ENCODE results near the gene DLX2. TPM values are rescaled to one million over a fixed set of nuclear protein-coding genes. Genes with fewer than 3 reads are reported as not detected.
"Not testable (repeated sequence)": the region's sequence is repeated elsewhere in the genome, so short reads cannot be mapped to it uniquely, and the experiment has no call there.

Gene DLX2
- total RNA-seq (ENCODE audit: unreplicated experiment): 0.28 TPM
- long read RNA-seq: 0 reads

- TF ChIP-seq, protein P1, sequence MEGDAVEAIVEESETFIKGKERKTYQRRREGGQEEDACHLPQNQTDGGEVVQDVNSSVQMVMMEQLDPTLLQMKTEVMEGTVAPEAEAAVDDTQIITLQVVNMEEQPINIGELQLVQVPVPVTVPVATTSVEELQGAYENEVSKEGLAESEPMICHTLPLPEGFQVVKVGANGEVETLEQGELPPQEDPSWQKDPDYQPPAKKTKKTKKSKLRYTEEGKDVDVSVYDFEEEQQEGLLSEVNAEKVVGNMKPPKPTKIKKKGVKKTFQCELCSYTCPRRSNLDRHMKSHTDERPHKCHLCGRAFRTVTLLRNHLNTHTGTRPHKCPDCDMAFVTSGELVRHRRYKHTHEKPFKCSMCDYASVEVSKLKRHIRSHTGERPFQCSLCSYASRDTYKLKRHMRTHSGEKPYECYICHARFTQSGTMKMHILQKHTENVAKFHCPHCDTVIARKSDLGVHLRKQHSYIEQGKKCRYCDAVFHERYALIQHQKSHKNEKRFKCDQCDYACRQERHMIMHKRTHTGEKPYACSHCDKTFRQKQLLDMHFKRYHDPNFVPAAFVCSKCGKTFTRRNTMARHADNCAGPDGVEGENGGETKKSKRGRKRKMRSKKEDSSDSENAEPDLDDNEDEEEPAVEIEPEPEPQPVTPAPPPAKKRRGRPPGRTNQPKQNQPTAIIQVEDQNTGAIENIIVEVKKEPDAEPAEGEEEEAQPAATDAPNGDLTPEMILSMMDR (IDR thresholded peaks at IDR 0.05; ENCODE audit: unreplicated experiment): no peak
- Mint-ChIP-seq H3K27ac (ENCODE audit: unreplicated experiment) (no peak within 1 kb of the TSS), H3K36me3 (ENCODE audit: low read depth, unreplicated experiment) (peaks cover 4% of the 10 kb centered on the region), H3K4me3 (ENCODE audit: unreplicated experiment) (peak within 1 kb of the TSS; percentile 87), H3K4me1 (ENCODE audit: unreplicated experiment) (peaks cover 21% of the 10 kb centered on the region), H3K27me3 (ENCODE audit: unreplicated experiment) (peaks cover 21% of the 10 kb centered on the region), H3K9me3 (ENCODE audit: unreplicated experiment) (no peaks in the 10 kb centered on the region)
- DNase-seq (ENCODE audit: low spot score): peak; percentile 82
Measured at GRCh38 chr2:172102391-172103359, at the start of gene DLX2. Gene DLX2 (minus strand): TSS chr2:172102900. CDS start chr2:172102538, 362 bp downstream.

- TF ChIP-seq, protein P1 (IDR thresholded peaks at IDR 0.05; ENCODE audit: unreplicated experiment): no peak
- H3K9me3 Mint-ChIP-seq (ENCODE audit: unreplicated experiment): no peaks in the 10 kb centered on the region
- no peak for DNase-seq (ENCODE audit: low spot score)
- H3K27ac Mint-ChIP-seq (ENCODE audit: unreplicated experiment): no peak overlapping the region
- no peaks in the 10 kb centered on the region for H3K27me3 Mint-ChIP-seq (ENCODE audit: unreplicated experiment)
- peaks cover 4% of the 10 kb centered on the region for H3K4me1 Mint-ChIP-seq (ENCODE audit: unreplicated experiment)
- H3K4me3 Mint-ChIP-seq (ENCODE audit: unreplicated experiment): no peak overlapping the region
- H3K36me3 Mint-ChIP-seq (ENCODE audit: low read depth, unreplicated experiment): no peaks in the 10 kb centered on the region
Measured at GRCh38 chr2:172147944-172148650, 45.4 kb upstream of the DLX2 start.

GRCh38 chr2:172143817-172144216 is 41.1 kb upstream of the DLX2 start:
- H3K27ac Mint-ChIP-seq (ENCODE audit: unreplicated experiment): no peak overlapping the region

DNA sequence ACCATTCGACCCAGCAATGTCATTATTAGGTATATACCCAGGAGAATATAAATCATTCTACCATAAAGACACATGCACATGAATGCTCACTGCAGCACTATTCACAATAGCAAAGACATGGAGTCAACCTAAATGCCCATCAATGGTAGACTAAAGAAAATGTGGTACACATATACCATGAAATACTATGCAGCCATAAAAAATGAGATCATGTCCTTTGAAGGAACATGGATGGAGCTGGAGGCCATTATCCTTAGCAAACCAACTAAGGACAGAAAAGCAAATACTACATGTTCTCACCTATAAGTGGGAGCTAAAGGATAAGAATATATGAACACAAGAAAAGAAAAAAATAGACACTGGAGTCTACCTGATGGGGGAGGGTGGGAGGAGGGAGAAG is 36.0 kb upstream of the DLX2 start:
- not testable (repeated sequence) for DNase-seq (ENCODE audit: low spot score); H3K27ac Mint-ChIP-seq (ENCODE audit: unreplicated experiment); H3K9me3 Mint-ChIP-seq (ENCODE audit: unreplicated experiment); H3K36me3 Mint-ChIP-seq (ENCODE audit: low read depth, unreplicated experiment); H3K4me1 Mint-ChIP-seq (ENCODE audit: unreplicated experiment); H3K4me3 Mint-ChIP-seq (ENCODE audit: unreplicated experiment); H3K27me3 Mint-ChIP-seq (ENCODE audit: unreplicated experiment)

More at GRCh38 chr2:172143817-172144216, 41.1 kb upstream of the DLX2 start:
- Mint-ChIP-seq H3K4me1 (ENCODE audit: unreplicated experiment) (peaks cover 5% of the 10 kb centered on the region), H3K4me3 (ENCODE audit: unreplicated experiment) (no peak overlapping the region), H3K27me3 (ENCODE audit: unreplicated experiment) (no peaks in the 10 kb centered on the region), H3K36me3 (ENCODE audit: low read depth, unreplicated experiment) (no peaks in the 10 kb centered on the region), H3K9me3 (ENCODE audit: unreplicated experiment) (no peaks in the 10 kb centered on the region)
- TF ChIP-seq, protein P1 (IDR thresholded peaks at IDR 0.05; ENCODE audit: unreplicated experiment): no peak
- no peak for DNase-seq (ENCODE audit: low spot score)

- Mint-ChIP-seq H3K36me3 (ENCODE audit: low read depth, unreplicated experiment) (no peaks in the 10 kb centered on the region), H3K9me3 (ENCODE audit: unreplicated experiment) (no peaks in the 10 kb centered on the region), H3K27me3 (ENCODE audit: unreplicated experiment) (peaks cover 3% of the 10 kb centered on the region), H3K4me3 (ENCODE audit: unreplicated experiment) (no peak overlapping the region), H3K4me1 (ENCODE audit: unreplicated experiment) (peaks cover 5% of the 10 kb centered on the region), H3K27ac (ENCODE audit: unreplicated experiment) (no peak overlapping the region)
- TF ChIP-seq, protein P1 (IDR thresholded peaks at IDR 0.05; ENCODE audit: unreplicated experiment): no peak
- DNase-seq (ENCODE audit: low spot score): no peak
Measured at GRCh38 chr2:172137943-172138342, 35.2 kb upstream of the DLX2 start.
